OCI-LY3 (cell line): ENCODE results near the gene OSBPL2.

Experiments
- EZH2phosphoT487 ChIP-seq: fragments of 200-600 bp; shearing (Covaris generic); IDR thresholded peaks from 2 replicates; pipeline ENCODE4 v1.6.1; 2018; ENCODE audit warnings: antibody characterized with exemption, mixed run types, low read depth
- TF ChIP-seq, protein P1 (sequence below): fragments of 200-600, 300-600 bp; sonication (generic); IDR thresholded peaks from 2 replicates; pipeline ENCODE4 v1.5.1; 2014; ENCODE audit warnings: antibody characterized with exemption, low read length, low read depth

DNA sequence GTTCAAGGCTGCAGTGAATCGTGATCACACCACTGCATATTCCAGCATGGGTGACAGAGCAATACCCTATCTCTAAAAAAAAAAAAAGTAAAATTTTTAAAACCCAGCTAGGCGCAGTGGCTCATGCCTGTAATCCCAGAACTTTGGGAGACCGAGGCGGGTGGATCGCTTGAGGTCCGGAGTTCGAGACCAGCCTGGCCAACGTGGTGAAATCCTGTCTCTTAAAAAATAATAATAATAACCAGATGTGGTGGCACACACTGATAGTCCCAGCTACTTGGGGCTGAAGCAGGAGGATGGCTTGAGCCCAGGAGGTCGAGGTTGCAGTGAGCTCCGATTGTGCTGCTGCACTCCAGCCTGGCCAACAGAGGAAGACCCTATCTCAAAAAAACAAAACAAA lies 42.0 kb upstream of the OSBPL2 start:
- TF ChIP-seq, protein P1, sequence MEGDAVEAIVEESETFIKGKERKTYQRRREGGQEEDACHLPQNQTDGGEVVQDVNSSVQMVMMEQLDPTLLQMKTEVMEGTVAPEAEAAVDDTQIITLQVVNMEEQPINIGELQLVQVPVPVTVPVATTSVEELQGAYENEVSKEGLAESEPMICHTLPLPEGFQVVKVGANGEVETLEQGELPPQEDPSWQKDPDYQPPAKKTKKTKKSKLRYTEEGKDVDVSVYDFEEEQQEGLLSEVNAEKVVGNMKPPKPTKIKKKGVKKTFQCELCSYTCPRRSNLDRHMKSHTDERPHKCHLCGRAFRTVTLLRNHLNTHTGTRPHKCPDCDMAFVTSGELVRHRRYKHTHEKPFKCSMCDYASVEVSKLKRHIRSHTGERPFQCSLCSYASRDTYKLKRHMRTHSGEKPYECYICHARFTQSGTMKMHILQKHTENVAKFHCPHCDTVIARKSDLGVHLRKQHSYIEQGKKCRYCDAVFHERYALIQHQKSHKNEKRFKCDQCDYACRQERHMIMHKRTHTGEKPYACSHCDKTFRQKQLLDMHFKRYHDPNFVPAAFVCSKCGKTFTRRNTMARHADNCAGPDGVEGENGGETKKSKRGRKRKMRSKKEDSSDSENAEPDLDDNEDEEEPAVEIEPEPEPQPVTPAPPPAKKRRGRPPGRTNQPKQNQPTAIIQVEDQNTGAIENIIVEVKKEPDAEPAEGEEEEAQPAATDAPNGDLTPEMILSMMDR: no peak
- no peak for TF ChIP-seq EZH2phosphoT487
